PC-9 (cell line): ENCODE measurements around the gene ECI1.

Experiments
- CTCF ChIP-seq: fragments of 200-600 bp; sonication (generic); conservative IDR thresholded peaks from 2 replicates; pipeline ENCODE4 v1.6.1; 2017; ENCODE audit warnings: mixed run types, antibody characterized with exemption, mild to moderate bottlenecking, moderate library complexity
- EZH2 ChIP-seq: fragments of 200-600 bp; sonication (generic); IDR thresholded peaks from 2 replicates; pipeline ENCODE4 v1.8.0; 2017; ENCODE audit warnings: antibody characterized with exemption, low read depth

- no peak for TF ChIP-seq CTCF
- TF ChIP-seq EZH2 = no peak
Measured at GRCh38 chr16:2271848-2272461, 20.6 kb upstream of the ECI1 start.
